B cell (primary cell): ENCODE results near the gene ZRANB1. TPM values are rescaled to one million over a fixed set of nuclear protein-coding genes. Genes with fewer than 3 reads are reported as not detected.

ENCODE experiments used
- ATAC-seq: fragments of 200-7000 bp; cut with Tn5 transposase; one replicate; pipeline ENCODE4 v1.10.0; 2021; ENCODE audit warnings: low read depth, mild to moderate bottlenecking, moderate number of reproducible peaks, moderate library complexity
- CTCF ChIA-PET: fragments of 350-600 bp; sonication (Branson Sonifier 250); formaldehyde crosslinking; loops from one replicate; lab custom pipeline; 2021; ENCODE audit warnings: antibody characterized with exemption, inconsistent platforms; lab: Charles Lee
- POLR2A ChIA-PET: fragments of 350-600 bp; sonication (Branson Sonifier 250); formaldehyde crosslinking; loops from one replicate; lab custom pipeline; 2021; ENCODE audit warnings: antibody characterized with exemption; lab: Charles Lee
- DNase-seq: peaks from one replicate; pipeline ENCODE4 v3.0.0; 2013
- H2AFZ ChIP-seq: 2 replicates; pipeline ENCODE4 v1.6.1; 2012; ENCODE audit warnings: mild to moderate bottlenecking, low read depth, low read length; ENCODE audit not compliant: insufficient read depth, poor library complexity, severe bottlenecking
- H3K27ac ChIP-seq, 2 donors: 1 replicate in 1 of 2; 2 replicates in 1 of 2; pipeline ENCODE4 v1.5.1; 2012 to 2013; ENCODE audit warnings: low read length in 2 of 2, mild to moderate bottlenecking in 2 of 2, moderate library complexity in 1 of 2
- H3K27me3 ChIP-seq, 4 experiments: fragments of 200-600 bp in 1 of 4; sonication (generic) in 1 of 4; replicated peaks in 1 of 4; 1 replicate in 2 of 4; 2 replicates in 2 of 4; pipeline versions ENCODE4 v1.6.1 to v1.7.0; 2013 to 2016; ENCODE audit warnings: low read length in 3 of 4, mild to moderate bottlenecking in 2 of 4, mixed read lengths in 1 of 4, moderate library complexity in 1 of 4; ENCODE audit not compliant: insufficient read depth in 4 of 4, control insufficient read depth in 3 of 4; ENCODE audit errors: control extremely low read depth in 1 of 4
- H3K36me3 ChIP-seq, 2 experiments: replicated peaks in 1 of 2; 1 replicate in 1 of 2; 2 replicates in 1 of 2; pipeline versions ENCODE4 v1.6.1 to v1.7.1; 2013; ENCODE audit warnings: low read length in 1 of 2; ENCODE audit not compliant: insufficient read depth in 2 of 2, control insufficient read depth in 1 of 2; ENCODE audit errors: control extremely low read depth in 1 of 2, extremely low read depth in 1 of 2
- H3K4me1 ChIP-seq, 2 donors: fragments of 200-600 bp in 1 of 2; sonication (generic) in 1 of 2; 1 replicate in 1 of 2; 2 replicates in 1 of 2; pipeline versions ENCODE4 v1.5.1 to v1.6.1; 2013 to 2017; ENCODE audit warnings: low read length in 2 of 2; ENCODE audit not compliant: control insufficient read depth in 2 of 2, insufficient read depth in 2 of 2
- H3K4me2 ChIP-seq: replicated peaks from 2 replicates; pipeline ENCODE3; 2012; ENCODE audit warnings: mild to moderate bottlenecking, low read depth, low read length; ENCODE audit not compliant: poor library complexity, severe bottlenecking
- H3K4me3 ChIP-seq, 5 experiments: fragments of 200-600 bp in 1 of 5; sonication (generic) in 1 of 5; 1 replicate in 3 of 5; 2 replicates in 2 of 5; pipeline versions ENCODE4 v1.5.1 to v1.7.0; 2011 to 2016; ENCODE audit warnings: low read length in 4 of 5, mild to moderate bottlenecking in 4 of 5, low read depth in 2 of 5, control low read depth in 1 of 5, moderate library complexity in 1 of 5; ENCODE audit not compliant: insufficient read depth in 1 of 5; ENCODE audit errors: control extremely low read depth in 1 of 5, extremely low read depth in 1 of 5
- H3K79me2 ChIP-seq: fragments of 200-600 bp; sonication (generic); one replicate; pipeline ENCODE4 v1.6.0; 2016; ENCODE audit warnings: low read length; ENCODE audit not compliant: control insufficient read depth, insufficient read depth
- H3K9ac ChIP-seq: fragments of 200-600 bp; sonication (generic); 2 replicates; pipeline ENCODE4 v1.6.1; 2017; ENCODE audit warnings: mild to moderate bottlenecking, low read length, moderate library complexity
- H3K9me3 ChIP-seq, 3 donors: one replicate each; pipeline versions ENCODE4 v1.6.1 to v1.7.1; 2013; ENCODE audit warnings: low read length in 2 of 3; ENCODE audit not compliant: control insufficient read depth in 2 of 3, insufficient read depth in 1 of 3; ENCODE audit errors: control extremely low read depth in 1 of 3
- H4K20me1 ChIP-seq: 2 replicates; pipeline ENCODE4 v1.6.0; 2012; ENCODE audit warnings: mild to moderate bottlenecking, low read length; ENCODE audit not compliant: insufficient read depth, control insufficient read depth, poor library complexity, severe bottlenecking
- H3K27ac Mint-ChIP-seq: one replicate; pipeline ENCODE4 v1.8.0; 2021; ENCODE audit warnings: mixed read lengths
- H3K27me3 Mint-ChIP-seq: one replicate; pipeline ENCODE4 v1.8.0; 2021; ENCODE audit warnings: mixed read lengths
- H3K4me1 Mint-ChIP-seq: one replicate; pipeline ENCODE4 v1.8.0; 2021; ENCODE audit warnings: mixed read lengths
- H3K4me3 Mint-ChIP-seq: one replicate; pipeline ENCODE4 v1.8.0; 2021; ENCODE audit warnings: mixed read lengths
- H3K9me3 Mint-ChIP-seq: one replicate; pipeline ENCODE4 v1.8.0; 2022; ENCODE audit warnings: mixed read lengths; ENCODE audit not compliant: insufficient read depth
- CTCF ChIP-seq: fragments of 200-600 bp; IDR thresholded peaks from one replicate; pipeline ENCODE4 v1.8.0; 2022; ENCODE audit warnings: antibody characterized with exemption, mild to moderate bottlenecking
- EZH2 ChIP-seq: IDR thresholded peaks from 2 replicates; pipeline ENCODE4 v1.6.1; 2012; ENCODE audit warnings: borderline replicate concordance, low read depth, mild to moderate bottlenecking, moderate library complexity, low read length; ENCODE audit not compliant: insufficient read depth, poor library complexity, severe bottlenecking
- WGBS: methylation state at CpG from one replicate; pipeline ENCODE4 v1.1.5; 2013; ENCODE audit warnings: missing lambda C conversion rate; ENCODE audit not compliant: insufficient coverage; 5-methylcytosine and 5-hydroxymethylcytosine counted together
- intact Hi-C: fragments of 100-400 bp; cut with micrococcal nuclease; formaldehyde crosslinking; loops from one replicate; pipeline ENCODE4 v1.10.0; 2022
- polyA plus RNA-seq: library from polyadenylated mRNA; depleted of rRNA; stranded (reverse); fragments of >200 nt; gene quantifications from 2 replicates; pipeline ENCODE4 v1.2.3, GENCODE V29; 2012
- total RNA-seq, 2 donors: library from RNA; stranded (reverse); fragments of 120-200 nt in 1 of 2; gene quantifications; 1 replicate in 1 of 2; 2 replicates in 1 of 2; pipeline versions ENCODE4 v1.2.3 to v1.2.4, GENCODE V29; 2013 to 2022

Gene ZRANB1
- total and polyA plus RNA-seq, 2 donors (not counting 1 experiment from before 2014, with no cell fraction given), result 6.5 to 28.0 TPM

GRCh38 chr10:124904796-124905195 lies 37.1 kb upstream of the ZRANB1 start:
- no peak overlapping the region for H3K4me2 ChIP-seq
- H3K27ac ChIP-seq, result no peak overlapping the region
- DNase-seq (no peak), ATAC-seq (no peak)
- WGBS, result no CpG with 5 or more reads among the region's 2 CpGs
- peaks cover 0 to 5% (median 2%) of the 10 kb centered on the region in 4 experiments for H3K27me3 ChIP-seq
- intact Hi-C loops, result no loop called here
- no peaks in the 10 kb centered on the region for H3K4me1 Mint-ChIP-seq
- no peaks in the 10 kb centered on the region for H3K4me1 ChIP-seq
- H3K4me3 Mint-ChIP-seq, result no peak overlapping the region
- H3K9me3 ChIP-seq, result no peaks in the 10 kb centered on the region
- TF ChIP-seq EZH2, result no peak
- TF ChIP-seq CTCF, result no peak
- H3K9ac ChIP-seq, result no peak overlapping the region
- no peak overlapping the region for H2AFZ ChIP-seq
- peaks cover 24% of the 10 kb centered on the region for H3K27me3 Mint-ChIP-seq
- ChIA-PET POLR2A (no interaction called here), CTCF (no interaction called here)
- no peak overlapping the region for H3K4me3 ChIP-seq
- H4K20me1 ChIP-seq, result no peaks in the 10 kb centered on the region
- H3K79me2 ChIP-seq, result no peaks in the 10 kb centered on the region
- H3K9me3 Mint-ChIP-seq, result no peaks in the 10 kb centered on the region
- no peaks in the 10 kb centered on the region for H3K36me3 ChIP-seq
- no peak overlapping the region for H3K27ac Mint-ChIP-seq

- ChIA-PET CTCF (no interaction called here), POLR2A (no interaction called here)
- H3K27ac Mint-ChIP-seq, result no peak overlapping the region
- Histone ChIP-seq H3K27me3 (peaks cover 0 to 5% (median 2%) of the 10 kb centered on the region in 4 experiments), H3K9me3 (no peaks in the 10 kb centered on the region), H3K9ac (no peak overlapping the region), H3K27ac (no peak overlapping the region), H3K4me3 (no peak overlapping the region), H3K79me2 (no peaks in the 10 kb centered on the region), H3K4me1 (no peaks in the 10 kb centered on the region), H2AFZ (no peak overlapping the region), H3K36me3 (no peaks in the 10 kb centered on the region), H4K20me1 (no peaks in the 10 kb centered on the region), H3K4me2 (no peak overlapping the region)
- ATAC-seq (no peak), DNase-seq (no peak)
- peaks cover 29% of the 10 kb centered on the region for H3K27me3 Mint-ChIP-seq
- 95% methylated on average over 4 of the region's 9 CpGs for WGBS
- no peak for TF ChIP-seq CTCF
- TF ChIP-seq EZH2, result no peak
- no peaks in the 10 kb centered on the region for H3K9me3 Mint-ChIP-seq
- H3K4me1 Mint-ChIP-seq, result no peaks in the 10 kb centered on the region
- intact Hi-C loops, result no loop called here
- H3K4me3 Mint-ChIP-seq, result no peak overlapping the region
Measured at GRCh38 chr10:124906551-124907001, 35.3 kb upstream of the ZRANB1 start.
